LNCAP (cell line): ENCODE measurements around the gene KDM4F.
"Not testable (repeated sequence)": the region's sequence is repeated elsewhere in the genome, so short reads cannot be mapped to it uniquely, and the experiment has no call there.

Source experiments
- CTCF ChIP-seq: fragments of 450-650 bp; IDR thresholded peaks from 2 replicates; pipeline ENCODE4 v1.5.1; 2017; ENCODE audit warnings: mild to moderate bottlenecking

KDM4F gene

GRCh38 chr11:95049122-95049521, at the start of gene KDM4F:
Gene KDM4F, plus strand, starts transcription at chr11:95049422.
- not testable (repeated sequence) for TF ChIP-seq CTCF

DNA sequence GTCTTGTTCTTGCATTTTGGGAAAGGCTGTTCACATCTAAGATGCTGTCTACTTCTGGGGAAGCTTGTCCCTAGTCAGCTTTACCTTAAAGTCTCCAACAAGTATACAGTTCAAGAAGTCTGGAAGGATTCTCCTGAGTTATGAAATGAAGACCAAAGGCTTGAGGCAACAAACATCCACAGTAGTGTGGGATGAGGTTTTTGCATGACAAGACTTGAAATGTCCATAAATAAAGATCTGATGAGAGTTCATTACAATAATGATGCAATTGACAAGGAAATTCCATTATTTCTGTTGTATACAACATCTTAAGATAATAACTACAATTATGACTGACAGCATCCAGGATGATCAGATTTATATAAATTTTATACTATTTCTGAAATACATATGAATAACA, 45.5 kb upstream of the KDM4F start:
- no peak for TF ChIP-seq CTCF

- TF ChIP-seq CTCF = no peak
Observed at GRCh38 chr11:95005642-95006041, 43.6 kb upstream of the KDM4F start.

DNA sequence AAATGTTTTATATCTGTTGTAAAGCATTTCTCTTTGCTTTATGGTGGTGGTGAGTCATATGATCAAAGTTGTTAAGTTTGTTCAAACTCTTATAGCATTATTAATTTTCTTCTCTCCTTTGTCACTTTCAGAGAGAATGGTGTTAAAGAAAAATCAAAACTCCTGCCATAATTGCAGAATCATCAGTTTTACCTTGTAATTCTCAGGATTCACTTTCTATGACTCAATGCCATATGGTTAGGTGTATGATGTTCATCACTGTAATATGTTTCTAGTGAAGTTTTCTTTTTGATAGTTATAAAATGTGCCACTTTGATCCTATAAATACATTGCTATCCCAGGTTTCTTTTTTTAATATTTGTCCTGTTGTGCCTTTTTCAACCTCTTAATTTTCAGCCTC, 37.8 kb upstream of the KDM4F start:
- no peak for TF ChIP-seq CTCF

DNA sequence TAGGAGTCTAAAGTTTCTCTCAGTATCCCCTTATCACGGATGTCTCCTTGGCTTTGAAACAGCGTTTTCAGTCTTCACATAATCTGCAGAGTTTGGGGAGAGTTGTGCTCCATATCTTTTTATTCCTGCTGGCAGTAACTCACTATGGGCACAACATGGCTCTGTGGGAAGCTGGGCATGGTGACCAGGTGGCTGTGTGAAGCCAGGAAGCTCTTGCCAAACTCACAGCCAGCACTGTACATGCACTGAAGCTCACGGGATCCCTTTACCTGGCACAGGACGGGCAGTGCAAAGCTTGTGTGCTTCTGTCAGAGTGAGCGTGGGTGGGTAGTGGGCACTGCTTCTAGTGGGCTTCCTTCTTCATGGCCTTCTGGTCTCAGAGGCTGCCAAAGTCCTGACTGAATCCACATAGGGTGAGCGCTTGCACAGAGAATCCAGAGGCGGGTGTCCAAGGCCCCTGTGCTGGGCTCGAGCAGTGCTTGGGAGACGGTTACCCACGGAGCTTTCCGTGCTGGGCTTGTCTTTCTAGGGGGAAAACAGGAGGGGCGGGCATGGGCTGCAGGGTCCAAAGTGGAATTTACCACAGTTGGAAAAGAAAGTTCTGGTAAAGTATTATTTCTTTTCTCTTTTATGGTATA, 34.9 kb upstream of the KDM4F start:
- no peak for TF ChIP-seq CTCF

GRCh38 chr11:95016139-95016538, 33.1 kb upstream of the KDM4F start:
- no peak for TF ChIP-seq CTCF

DNA sequence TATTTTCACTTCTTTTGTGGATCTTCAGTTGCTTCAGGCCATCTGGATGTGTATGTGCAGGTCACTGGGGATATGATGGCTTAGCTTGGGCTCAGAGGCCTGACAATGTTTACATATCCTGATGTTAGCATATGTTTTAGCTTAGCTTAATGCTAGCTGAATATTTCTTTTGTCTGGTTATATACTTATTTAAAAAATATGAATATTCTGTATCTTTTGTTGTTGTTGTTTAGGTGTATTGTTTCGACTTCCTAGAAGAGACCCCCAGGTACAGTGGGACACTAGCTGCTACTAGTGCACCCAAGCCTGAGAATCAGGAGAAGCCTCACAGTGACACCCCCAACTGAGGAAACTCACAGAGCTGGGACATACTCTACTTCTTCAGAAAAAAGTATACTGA, 24.3 kb upstream of the KDM4F start, which contains the start of gene KDM4E:
TSS of gene KDM4E (plus strand) at position 301 of the 400 bp plus-strand sequence. CDS start 300 bp downstream, outside the sequence.
- no peak for TF ChIP-seq CTCF

- no peak for TF ChIP-seq CTCF
Observed at GRCh38 chr11:95028357-95028756, 20.9 kb upstream of the KDM4F start.
